ENCODE results near the gene STXBP1.

GRCh38 chr9:127611603-127611898, 526 bp upstream of the STXBP1 start:
- TF ChIP-seq CTCF (conservative IDR thresholded peaks at IDR 0.05; ENCODE audit: low read depth, low read length) (no peak), EZH2 (IDR thresholded peaks at IDR 0.05; ENCODE audit: borderline replicate concordance, low read depth, low read length, poor library complexity, severe bottlenecking) (no peak)
